Endothelial cell (in vitro differentiated cells): ENCODE measurements around the gene SF3B2. TPM values are rescaled to one million over a fixed set of nuclear protein-coding genes. Genes with fewer than 3 reads are reported as not detected.

ENCODE experiments used
- DNase-seq: peaks from one replicate; pipeline ENCODE4 v3.0.0; 2021; ENCODE audit warnings: low spot score
- H3K27ac Mint-ChIP-seq: one replicate; pipeline ENCODE4 v1.8.0; 2021; ENCODE audit warnings: mixed read lengths, inconsistent platforms; ENCODE audit not compliant: unreplicated experiment
- H3K27me3 Mint-ChIP-seq: one replicate; pipeline ENCODE4 v1.8.0; 2021; ENCODE audit warnings: mild to moderate bottlenecking, moderate library complexity, mixed read lengths, inconsistent platforms; ENCODE audit not compliant: unreplicated experiment
- H3K36me3 Mint-ChIP-seq: one replicate; pipeline ENCODE4 v1.8.0; 2021; ENCODE audit warnings: mild to moderate bottlenecking, low read depth, mixed read lengths, inconsistent platforms; ENCODE audit not compliant: unreplicated experiment
- H3K4me1 Mint-ChIP-seq: one replicate; pipeline ENCODE4 v1.8.0; 2021; ENCODE audit warnings: mild to moderate bottlenecking, mixed read lengths, inconsistent platforms; ENCODE audit not compliant: unreplicated experiment
- H3K4me3 Mint-ChIP-seq: one replicate; pipeline ENCODE4 v1.8.0; 2021; ENCODE audit warnings: mild to moderate bottlenecking, mixed read lengths, inconsistent platforms; ENCODE audit not compliant: unreplicated experiment
- H3K9me3 Mint-ChIP-seq: one replicate; pipeline ENCODE4 v1.8.0; 2021; ENCODE audit warnings: mixed read lengths, inconsistent platforms; ENCODE audit not compliant: unreplicated experiment
- total RNA-seq: library from RNA; stranded (reverse); fragmentation: NEBNext Ultra II Directional; extraction: Animal tissue kit (Norgen Biotek cat#: 25700); gene quantifications from one replicate; pipeline ENCODE4 v1.2.1, GENCODE V29; 2021; ENCODE audit not compliant: unreplicated experiment
- TF ChIP-seq, protein P1 (sequence below): fragments of 200-600 bp; sonication (generic); IDR thresholded peaks from one replicate; pipeline ENCODE4 v1.5.0; 2021; ENCODE audit warnings: antibody characterized with exemption; ENCODE audit not compliant: unreplicated experiment

Gene SF3B2
- total RNA-seq, 1 donor from 2014 or later = 174 TPM

GRCh38 chr11:66104057-66104638 lies 52.0 kb downstream of the SF3B2 start:
- DNase-seq = no peak
- TF ChIP-seq, protein P1, sequence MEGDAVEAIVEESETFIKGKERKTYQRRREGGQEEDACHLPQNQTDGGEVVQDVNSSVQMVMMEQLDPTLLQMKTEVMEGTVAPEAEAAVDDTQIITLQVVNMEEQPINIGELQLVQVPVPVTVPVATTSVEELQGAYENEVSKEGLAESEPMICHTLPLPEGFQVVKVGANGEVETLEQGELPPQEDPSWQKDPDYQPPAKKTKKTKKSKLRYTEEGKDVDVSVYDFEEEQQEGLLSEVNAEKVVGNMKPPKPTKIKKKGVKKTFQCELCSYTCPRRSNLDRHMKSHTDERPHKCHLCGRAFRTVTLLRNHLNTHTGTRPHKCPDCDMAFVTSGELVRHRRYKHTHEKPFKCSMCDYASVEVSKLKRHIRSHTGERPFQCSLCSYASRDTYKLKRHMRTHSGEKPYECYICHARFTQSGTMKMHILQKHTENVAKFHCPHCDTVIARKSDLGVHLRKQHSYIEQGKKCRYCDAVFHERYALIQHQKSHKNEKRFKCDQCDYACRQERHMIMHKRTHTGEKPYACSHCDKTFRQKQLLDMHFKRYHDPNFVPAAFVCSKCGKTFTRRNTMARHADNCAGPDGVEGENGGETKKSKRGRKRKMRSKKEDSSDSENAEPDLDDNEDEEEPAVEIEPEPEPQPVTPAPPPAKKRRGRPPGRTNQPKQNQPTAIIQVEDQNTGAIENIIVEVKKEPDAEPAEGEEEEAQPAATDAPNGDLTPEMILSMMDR = no peak
- H3K4me3 Mint-ChIP-seq = no peak overlapping the region
- H3K27ac Mint-ChIP-seq = no peak overlapping the region
- H3K9me3 Mint-ChIP-seq = no peaks in the 10 kb centered on the region
- peaks cover 24% of the 10 kb centered on the region for H3K4me1 Mint-ChIP-seq
- peaks cover 1% of the 10 kb centered on the region for H3K27me3 Mint-ChIP-seq
- peaks cover 14% of the 10 kb centered on the region for H3K36me3 Mint-ChIP-seq

DNA sequence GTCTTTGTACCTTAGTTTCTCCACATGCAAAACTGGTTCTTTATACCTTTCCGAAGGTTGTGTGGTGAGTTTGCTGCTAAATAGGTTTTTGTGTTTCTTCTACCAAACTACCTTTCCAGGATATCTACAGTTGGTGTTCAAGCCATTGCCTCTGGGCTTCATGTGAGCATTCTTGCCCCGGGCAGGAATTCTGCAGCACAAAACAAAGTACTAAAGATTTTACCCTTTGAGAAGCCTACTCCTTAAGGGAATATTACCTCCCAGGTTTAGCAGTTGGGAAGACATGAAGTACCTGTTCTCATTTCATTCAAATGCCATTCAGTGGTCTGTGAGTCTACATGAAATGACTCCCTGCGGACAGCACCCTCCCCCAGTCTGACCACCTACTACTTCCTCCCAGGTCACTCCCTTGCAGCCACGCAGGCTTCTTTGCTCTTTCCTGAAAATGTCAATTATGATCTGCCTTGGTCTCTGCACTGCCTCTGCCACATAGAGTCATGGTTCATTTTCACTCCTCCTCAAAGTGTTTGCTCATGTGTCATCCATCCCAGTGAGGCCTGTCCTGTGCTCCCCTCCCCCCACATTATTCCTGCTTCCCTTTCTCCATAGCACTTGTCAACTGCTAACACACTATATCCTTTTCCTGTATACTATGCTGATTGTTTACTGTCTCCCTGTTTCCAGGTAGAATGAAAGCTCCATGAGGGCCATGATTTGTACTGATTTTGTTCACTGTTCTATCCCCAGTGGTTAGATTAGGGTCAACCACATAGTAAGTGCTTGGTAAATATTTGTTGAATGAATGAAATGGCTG lies 54.8 kb downstream of the SF3B2 start:
- Mint-ChIP-seq H3K4me3 (peak overlapping the region; percentile 85), H3K9me3 (no peaks in the 10 kb centered on the region), H3K27me3 (no peaks in the 10 kb centered on the region), H3K36me3 (peaks cover 14% of the 10 kb centered on the region), H3K27ac (peak overlapping the region; percentile 94), H3K4me1 (peaks cover 25% of the 10 kb centered on the region)
- TF ChIP-seq, protein P1 = no peak
- no peak for DNase-seq

DNA sequence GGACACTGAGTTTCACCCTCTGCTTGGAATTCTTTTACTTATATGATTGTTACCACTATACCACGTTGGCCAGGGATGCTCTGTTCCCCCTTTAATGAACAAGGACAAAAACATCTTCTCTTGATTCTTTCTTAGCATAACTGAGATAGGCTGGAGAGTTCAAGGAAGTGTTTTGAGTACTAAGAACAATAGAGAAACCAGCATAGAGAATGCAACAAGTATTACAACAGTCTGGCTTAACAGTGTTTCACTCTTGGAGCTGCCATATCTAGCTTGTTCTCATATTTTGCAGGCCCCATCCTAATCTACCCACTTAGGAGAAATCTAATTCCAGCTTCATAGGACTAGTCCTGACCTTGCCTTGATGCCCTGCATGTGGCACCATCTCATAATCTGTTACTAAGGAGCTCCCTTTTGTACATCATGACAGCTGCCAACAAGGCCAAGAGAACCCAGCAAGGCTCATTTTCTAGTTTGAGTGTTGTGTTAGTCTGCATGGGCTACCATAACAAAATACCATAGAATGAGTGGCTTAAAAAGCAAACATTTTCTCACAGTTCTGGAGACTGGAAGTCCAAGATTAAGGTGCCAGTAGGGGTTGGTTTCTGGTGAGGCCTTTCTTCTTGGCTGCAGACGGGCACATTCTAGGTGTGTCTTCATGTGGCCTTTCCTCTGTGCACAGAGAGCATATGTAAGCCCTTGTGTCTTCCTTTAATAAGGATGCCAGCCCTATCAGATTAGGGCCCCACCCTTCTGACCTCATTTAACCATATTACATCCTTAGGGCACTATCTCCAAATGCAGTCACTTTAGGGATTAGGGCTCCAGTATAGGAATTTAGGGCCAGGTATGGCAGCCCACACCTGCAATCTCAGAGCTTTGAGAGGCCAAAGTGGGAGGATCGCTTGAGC lies 55.7 kb downstream of the SF3B2 start:
- no peaks in the 10 kb centered on the region for H3K9me3 Mint-ChIP-seq
- peak overlapping the region; percentile 85 for H3K4me3 Mint-ChIP-seq
- TF ChIP-seq, protein P1 = no peak
- no peak for DNase-seq
- H3K4me1 Mint-ChIP-seq = peaks cover 30% of the 10 kb centered on the region
- peaks cover 14% of the 10 kb centered on the region for H3K36me3 Mint-ChIP-seq
- H3K27ac Mint-ChIP-seq = peak overlapping the region; percentile 94
- H3K27me3 Mint-ChIP-seq = no peaks in the 10 kb centered on the region

GRCh38 chr11:66109294-66109693 lies 57.1 kb downstream of the SF3B2 start:
- Mint-ChIP-seq H3K27ac (no peak overlapping the region), H3K4me3 (no peak overlapping the region), H3K27me3 (no peaks in the 10 kb centered on the region), H3K36me3 (peaks cover 10% of the 10 kb centered on the region), H3K9me3 (no peaks in the 10 kb centered on the region), H3K4me1 (peaks cover 27% of the 10 kb centered on the region)
- TF ChIP-seq, protein P1 = no peak
- no peak for DNase-seq
